Brain microvascular endothelial cell (primary cell): Measurements from ENCODE around the gene PLCG2.
A peak's percentile ranks its signal among the peaks of the same experiment; 100 is the strongest.

ENCODE experiments used
- DNase-seq: peaks from one replicate; pipeline ENCODE4 v3.0.0-alpha.2; 2020
- H3K27ac ChIP-seq: fragments of 250-450 bp; sonication (Bioruptor Pico); 2 replicates; pipeline ENCODE4 v1.5.1; 2020; ENCODE audit warnings: mild to moderate bottlenecking, moderate library complexity
- H3K27me3 ChIP-seq: fragments of 250-450 bp; sonication (Bioruptor Pico); replicated peaks from 2 replicates; pipeline ENCODE4 v1.5.1; 2020; ENCODE audit warnings: mild to moderate bottlenecking
- H3K36me3 ChIP-seq: fragments of 250-450 bp; sonication (Bioruptor Pico); replicated peaks from 2 replicates; pipeline ENCODE4 v1.5.1; 2020; ENCODE audit warnings: mild to moderate bottlenecking
- H3K4me3 ChIP-seq: 2 replicates; pipeline ENCODE4 v1.5.1; 2011; ENCODE audit warnings: low read depth, mild to moderate bottlenecking, control low read depth, low read length, moderate library complexity
- CTCF ChIP-seq: IDR thresholded peaks from 2 replicates; pipeline ENCODE4 v1.5.1; 2011; ENCODE audit warnings: low read depth, mild to moderate bottlenecking, moderate library complexity, low read length, control low read depth, inconsistent platforms; ENCODE audit errors: missing control alignments
- in situ Hi-C: cut with HindIII; loops from 2 replicates; pipeline ENCODE4 v1.10.0; 2017; ENCODE audit warnings: low sequenced_read_pairs, low pct_ligation_motif_present

PLCG2 gene

GRCh38 chr16:81823734-81824133, 44.6 kb downstream of the PLCG2 start:
- Histone ChIP-seq H3K36me3 (no peaks in the 10 kb centered on the region), H3K27ac (no peak overlapping the region), H3K4me3 (no peak overlapping the region), H3K27me3 (no peaks in the 10 kb centered on the region)
- TF ChIP-seq CTCF = no peak
- DNase-seq = no peak
- in situ Hi-C loops = no loop called here

GRCh38 chr16:81826523-81826922, 47.4 kb downstream of the PLCG2 start:
- H3K36me3 ChIP-seq = no peaks in the 10 kb centered on the region
- no peak for TF ChIP-seq CTCF
- no peak overlapping the region for H3K4me3 ChIP-seq
- no peak overlapping the region for H3K27ac ChIP-seq
- H3K27me3 ChIP-seq = no peaks in the 10 kb centered on the region
- in situ Hi-C loops = no loop called here
- DNase-seq = no peak

GRCh38 chr16:81830845-81831540, 51.9 kb downstream of the PLCG2 start:
- in situ Hi-C loops = no loop called here

GRCh38 chr16:81831722-81832126, 52.6 kb downstream of the PLCG2 start:
- no peak overlapping the region for H3K27ac ChIP-seq
- H3K4me3 ChIP-seq = no peak overlapping the region
- TF ChIP-seq CTCF = peak; percentile 10
- H3K36me3 ChIP-seq = no peaks in the 10 kb centered on the region
- in situ Hi-C loops = no loop called here
- no peaks in the 10 kb centered on the region for H3K27me3 ChIP-seq
- DNase-seq = no peak

More at GRCh38 chr16:81830845-81831540, 51.9 kb downstream of the PLCG2 start:
- H3K36me3 ChIP-seq = no peaks in the 10 kb centered on the region
- H3K27ac ChIP-seq = no peak overlapping the region
- no peak overlapping the region for H3K4me3 ChIP-seq
- H3K27me3 ChIP-seq = no peaks in the 10 kb centered on the region
- TF ChIP-seq CTCF = no peak
- DNase-seq = no peak

GRCh38 chr16:81832801-81833547, 53.9 kb downstream of the PLCG2 start:
- no peak for DNase-seq
- H3K27me3 ChIP-seq = no peaks in the 10 kb centered on the region
- in situ Hi-C loops = no loop called here
- H3K36me3 ChIP-seq = no peaks in the 10 kb centered on the region
- no peak overlapping the region for H3K4me3 ChIP-seq
- no peak overlapping the region for H3K27ac ChIP-seq
- TF ChIP-seq CTCF = no peak
